Hepatocyte (in vitro differentiated cells): ENCODE data around the gene SH3BP2.

Experiments
- CTCF ChIP-seq: fragments of 200-600 bp; sonication (generic); IDR thresholded peaks from 2 replicates; pipeline ENCODE4 v1.5.1; 2016; ENCODE audit warnings: antibody characterized with exemption, mild to moderate bottlenecking; ENCODE audit not compliant: poor library complexity
- EZH2 ChIP-seq: fragments of 200-600 bp; sonication (generic); IDR thresholded peaks from 2 replicates; pipeline ENCODE4 v1.6.1; 2016; ENCODE audit warnings: antibody characterized with exemption, mild to moderate bottlenecking, borderline replicate concordance
- EZH2phosphoT487 ChIP-seq: fragments of 200-600 bp; sonication (generic); IDR thresholded peaks from one replicate; pipeline ENCODE4 v1.6.1; 2018; ENCODE audit warnings: antibody characterized with exemption, mild to moderate bottlenecking, low read depth, moderate library complexity; ENCODE audit not compliant: unreplicated experiment, severe bottlenecking

GRCh38 chr4:2860391-2861348 lies 67.8 kb downstream of the SH3BP2 start:
- no peak for TF ChIP-seq CTCF
- TF ChIP-seq EZH2 = no peak
- no peak for TF ChIP-seq EZH2phosphoT487
